ENCODE measurements around the gene EIF6. TPM values are rescaled to one million over a fixed set of nuclear protein-coding genes. Genes with fewer than 3 reads are reported as not detected.
"Not testable (repeated sequence)": the region's sequence is repeated elsewhere in the genome, so short reads cannot be mapped to it uniquely, and the experiment has no call there.

EIF6 gene
- total and polyA plus RNA-seq, 4 donors, result 61.0 to 147 (median 77.9) TPM

DNA sequence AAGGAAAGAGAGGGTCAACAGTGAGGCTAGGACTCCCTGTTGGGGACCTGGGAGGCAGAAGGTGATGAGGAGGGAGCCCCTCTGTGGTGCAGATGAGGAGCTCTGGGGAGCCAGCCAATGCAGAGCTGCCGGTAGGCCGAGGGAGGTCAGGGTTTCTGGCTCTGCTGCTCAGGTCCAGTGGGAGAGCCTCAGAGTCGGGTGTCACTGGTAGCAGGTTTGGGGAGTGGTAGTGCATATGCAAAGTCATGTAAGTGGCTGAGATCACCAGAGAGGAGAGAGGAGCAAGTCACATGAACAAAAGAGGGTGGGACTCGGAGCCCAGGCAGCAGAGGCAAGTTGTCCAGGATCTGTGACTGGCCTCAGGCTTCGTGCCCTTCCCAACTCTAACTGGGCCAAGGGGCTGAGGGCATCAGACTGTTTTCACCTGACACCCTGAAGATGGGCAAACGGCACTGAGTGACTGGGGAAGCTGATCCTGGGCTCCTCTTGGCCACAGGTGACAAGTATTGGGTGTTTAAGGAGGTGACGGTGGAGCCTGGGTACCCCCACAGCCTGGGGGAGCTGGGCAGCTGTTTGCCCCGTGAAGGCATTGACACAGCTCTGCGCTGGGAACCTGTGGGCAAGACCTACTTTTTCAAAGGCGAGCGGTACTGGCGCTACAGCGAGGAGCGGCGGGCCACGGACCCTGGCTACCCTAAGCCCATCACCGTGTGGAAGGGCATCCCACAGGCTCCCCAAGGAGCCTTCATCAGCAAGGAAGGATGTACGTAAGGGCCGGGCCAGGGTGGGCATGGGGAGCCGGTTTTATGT lies 13.3 kb downstream of the EIF6 start:
- Histone ChIP-seq H3K4me1 (ENCODE audit: control insufficient read depth in 1 of 2, insufficient read depth in 2 of 2, low read length in 2 of 2) (no peaks in the 10 kb centered on the region), H3K27me3 (ENCODE audit: control insufficient read depth in 1 of 2, insufficient read depth in 2 of 2, low read length in 1 of 2) (no peaks in the 10 kb centered on the region), H3K4me3 (ENCODE audit: low read length in 2 of 2) (no peak overlapping the region), H3K9me3 (ENCODE audit: control insufficient read depth, low read length) (no peaks in the 10 kb centered on the region), H3K36me3 (ENCODE audit: control insufficient read depth in 1 of 2, insufficient read depth in 2 of 2, low read length in 1 of 2) (peaks cover 0 to 5% of the 10 kb centered on the region in 2 donors), H3K27ac (ENCODE audit: low read depth in 1 of 2, low read length in 2 of 2) (no peak overlapping the region)
- ATAC-seq (ENCODE audit: low FRiP score) (no peak), DNase-seq (no peak)
- intact Hi-C loops (cut with DNase I), result loop anchor here in 1 of 2 donors (10.0 kb wide), 1 partner anchor 176 kb away; the partner anchor contains the start of gene TRPC4AP
- 85 to 90% methylated on average over 20 of the region's 20 CpGs for WGBS, 2 donors

DNA sequence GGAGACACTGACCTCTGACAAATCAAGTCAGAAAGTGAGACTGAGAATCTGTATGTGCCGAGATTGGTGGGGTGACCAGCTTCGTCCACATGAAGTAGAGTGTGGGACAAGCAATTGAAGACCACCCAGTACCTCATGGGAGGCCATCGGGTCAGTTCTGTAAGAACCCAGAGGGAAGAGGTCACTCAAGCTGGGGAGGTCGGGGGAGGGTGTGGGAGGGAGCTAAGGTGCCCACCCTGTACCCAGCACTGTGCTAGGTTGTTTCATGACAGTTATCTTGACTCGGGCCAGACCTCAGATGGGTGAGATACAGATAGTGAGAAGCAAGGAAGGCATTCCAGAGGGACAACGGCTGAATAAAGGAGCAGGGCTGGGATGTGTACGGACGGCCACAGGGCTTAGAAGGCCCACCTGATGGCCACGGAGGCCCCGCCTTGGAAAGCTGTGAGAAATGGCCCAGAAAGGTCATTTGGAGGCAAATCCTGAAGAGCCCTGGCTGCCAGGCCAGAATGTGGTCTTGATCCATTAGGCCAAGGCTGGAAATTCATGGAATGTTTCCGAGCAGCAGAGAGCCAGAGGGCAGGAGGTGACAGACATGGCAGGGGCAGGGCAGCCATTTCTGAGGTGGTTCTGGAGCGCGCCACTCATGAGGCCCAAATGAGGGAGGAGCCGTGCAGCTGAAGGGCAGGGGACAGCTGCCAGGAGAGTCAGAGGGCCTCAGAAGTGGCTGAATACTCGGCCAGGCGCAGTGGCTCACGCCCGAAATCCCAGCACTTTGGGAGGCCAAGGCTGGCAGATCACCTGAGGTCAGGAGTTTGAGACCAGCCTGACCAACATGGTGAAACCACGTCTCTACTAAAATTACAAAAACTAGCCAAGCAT lies 14.3 kb downstream of the EIF6 start:
- 86 to 87% methylated on average over 19 of the region's 19 CpGs for WGBS, 2 donors
- Histone ChIP-seq H3K36me3 (ENCODE audit: control insufficient read depth in 1 of 2, insufficient read depth in 2 of 2, low read length in 1 of 2) (peaks cover 0 to 5% of the 10 kb centered on the region in 2 donors), H3K4me1 (ENCODE audit: control insufficient read depth in 1 of 2, insufficient read depth in 2 of 2, low read length in 2 of 2) (no peaks in the 10 kb centered on the region), H3K27me3 (ENCODE audit: control insufficient read depth in 1 of 2, insufficient read depth in 2 of 2, low read length in 1 of 2) (no peaks in the 10 kb centered on the region), H3K27ac (ENCODE audit: low read depth in 1 of 2, low read length in 2 of 2) (no peak overlapping the region), H3K9me3 (ENCODE audit: control insufficient read depth, low read length) (no peaks in the 10 kb centered on the region), H3K4me3 (ENCODE audit: low read length in 2 of 2) (no peak overlapping the region)
- DNase-seq (no peak), ATAC-seq (ENCODE audit: low FRiP score) (no peak)
- intact Hi-C loops (cut with DNase I), result loop anchor here in 1 of 2 donors (10.0 kb wide), 1 partner anchor 175 kb away; the partner anchor contains the start of gene TRPC4AP

DNA sequence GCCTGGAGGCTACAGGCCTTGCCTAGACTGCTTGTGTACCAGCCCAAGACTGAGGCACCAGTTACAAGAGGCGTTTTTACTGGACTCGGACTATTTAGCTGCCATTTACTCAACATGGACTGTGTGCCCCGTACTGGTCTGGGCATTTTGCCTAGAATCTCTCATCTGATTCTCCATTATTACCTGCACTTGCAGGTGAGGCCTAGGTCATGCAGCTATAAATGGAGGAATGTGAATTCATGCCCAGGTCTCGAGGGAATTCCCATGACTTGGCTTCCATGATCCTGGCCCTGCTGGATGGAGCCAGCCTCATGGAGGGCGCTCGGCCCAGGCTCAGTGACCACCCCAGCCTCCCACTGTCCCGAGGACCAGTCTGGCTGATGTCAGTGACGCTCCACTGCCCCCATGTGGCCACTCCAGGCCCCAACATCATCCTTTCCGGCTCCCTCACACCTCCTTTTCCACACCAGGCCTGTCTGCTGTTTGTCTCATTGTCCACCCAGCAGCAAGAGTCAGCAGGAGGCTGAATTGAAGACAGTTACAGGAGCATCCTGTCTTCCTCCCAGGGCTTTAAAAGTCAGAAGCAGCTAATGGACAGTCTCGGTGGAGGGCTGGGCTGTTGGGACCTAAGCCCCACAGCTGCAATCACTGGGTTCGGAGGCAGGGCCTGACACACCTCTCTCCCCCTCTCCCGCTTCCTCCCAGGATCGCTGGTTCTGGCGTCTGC lies 15.4 kb downstream of the EIF6 start:
- intact Hi-C loops (cut with DNase I), result loop anchor here in 1 of 2 donors (10.0 kb wide), 1 partner anchor 64 kb away; no protein-coding TSS in a partner anchor
- Histone ChIP-seq H3K36me3 (ENCODE audit: control insufficient read depth in 1 of 2, insufficient read depth in 2 of 2, low read length in 1 of 2) (peaks cover 0 to 5% of the 10 kb centered on the region in 2 donors), H3K27ac (ENCODE audit: low read depth in 1 of 2, low read length in 2 of 2) (no peak overlapping the region)

DNA sequence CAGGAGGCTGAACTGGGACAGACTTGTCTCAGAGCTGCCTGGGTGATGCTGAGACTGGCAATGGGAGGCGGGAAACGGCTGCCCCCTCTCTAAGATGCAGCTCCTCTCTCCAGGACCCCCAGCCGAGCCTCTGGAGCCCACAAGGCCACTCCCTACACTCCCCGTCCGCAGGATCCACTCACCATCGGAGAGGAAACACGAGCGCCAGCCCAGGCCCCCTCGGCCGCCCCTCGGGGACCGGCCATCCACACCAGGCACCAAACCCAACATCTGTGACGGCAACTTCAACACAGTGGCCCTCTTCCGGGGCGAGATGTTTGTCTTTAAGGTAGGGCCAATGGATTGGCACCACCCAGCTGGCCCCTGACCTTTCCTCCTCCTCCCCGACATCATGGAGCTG lies 17.5 kb downstream of the EIF6 start:
- ATAC-seq (ENCODE audit: low FRiP score) (no peak), DNase-seq (no peak)
- no peaks in the 10 kb centered on the region for H3K4me1 ChIP-seq (ENCODE audit: control insufficient read depth in 1 of 2, insufficient read depth in 2 of 2, low read length in 2 of 2)
- H3K4me3 ChIP-seq (ENCODE audit: low read length in 2 of 2), result no peak overlapping the region
- H3K9me3 ChIP-seq (ENCODE audit: control insufficient read depth, low read length), result no peaks in the 10 kb centered on the region
- no peak overlapping the region for H3K27ac ChIP-seq (ENCODE audit: low read depth in 1 of 2, low read length in 2 of 2)
- 87 to 90% methylated on average over 16 of the region's 16 CpGs for whole genome bisulfite sequencing, 2 donors
- H3K36me3 ChIP-seq (ENCODE audit: control insufficient read depth in 1 of 2, insufficient read depth in 2 of 2, low read length in 1 of 2), result peaks cover 0 to 5% of the 10 kb centered on the region in 2 donors
- no peaks in the 10 kb centered on the region for H3K27me3 ChIP-seq (ENCODE audit: control insufficient read depth in 1 of 2, insufficient read depth in 2 of 2, low read length in 1 of 2)
- intact Hi-C loops (cut with DNase I), result loop anchor here in 1 of 2 donors (10.0 kb wide), 1 partner anchor 62 kb away; no protein-coding TSS in a partner anchor

More for the DNA sequence above, 15.4 kb downstream of the EIF6 start:
- peak; percentile 81 for ATAC-seq (ENCODE audit: low FRiP score)
- peak in 1 of 2 donors; percentile 89 for DNase-seq
- no peaks in the 10 kb centered on the region for H3K9me3 ChIP-seq (ENCODE audit: control insufficient read depth, low read length)
- no peaks in the 10 kb centered on the region for H3K4me1 ChIP-seq (ENCODE audit: control insufficient read depth in 1 of 2, insufficient read depth in 2 of 2, low read length in 2 of 2)
- H3K4me3 ChIP-seq (ENCODE audit: low read length in 2 of 2), result no peak overlapping the region
- no peaks in the 10 kb centered on the region for H3K27me3 ChIP-seq (ENCODE audit: control insufficient read depth in 1 of 2, insufficient read depth in 2 of 2, low read length in 1 of 2)
- WGBS, 2 donors, result 43 to 44% methylated on average over 14 of the region's 14 CpGs

DNA sequence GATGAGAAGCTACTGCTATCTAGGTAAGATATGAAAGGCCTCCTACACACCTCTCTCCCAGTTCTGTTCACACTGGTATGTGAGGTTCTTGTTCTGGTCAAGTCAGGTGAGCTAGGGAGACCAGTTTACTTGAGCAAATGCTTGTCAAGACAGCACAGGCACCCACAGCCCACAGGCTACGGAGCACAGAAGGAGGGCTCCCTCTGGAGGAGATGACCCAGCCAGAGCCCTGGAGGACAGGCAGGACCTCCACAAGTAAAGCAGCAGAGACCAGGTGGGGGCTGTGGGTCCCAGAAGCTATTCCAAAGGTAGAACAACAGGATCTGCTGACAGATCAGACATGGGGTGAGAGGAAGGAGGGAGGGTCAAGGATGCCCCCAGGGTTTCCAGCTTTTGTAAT lies 19.8 kb downstream of the EIF6 start:
- H3K4me3 ChIP-seq (ENCODE audit: low read length in 2 of 2), result no peak overlapping the region
- no peak overlapping the region for H3K27ac ChIP-seq (ENCODE audit: low read depth in 1 of 2, low read length in 2 of 2)
- no peaks in the 10 kb centered on the region for H3K4me1 ChIP-seq (ENCODE audit: control insufficient read depth in 1 of 2, insufficient read depth in 2 of 2, low read length in 2 of 2)
- H3K9me3 ChIP-seq (ENCODE audit: control insufficient read depth, low read length), result no peaks in the 10 kb centered on the region
- intact Hi-C loops (cut with DNase I), result loop anchor here in 1 of 2 donors (10.0 kb wide), 1 partner anchor 60 kb away; no protein-coding TSS in a partner anchor
- H3K36me3 ChIP-seq (ENCODE audit: control insufficient read depth in 1 of 2, insufficient read depth in 2 of 2, low read length in 1 of 2), result peaks cover 0 to 5% of the 10 kb centered on the region in 2 donors
- no peak for ATAC-seq (ENCODE audit: low FRiP score)
- no peaks in the 10 kb centered on the region for H3K27me3 ChIP-seq (ENCODE audit: control insufficient read depth in 1 of 2, insufficient read depth in 2 of 2, low read length in 1 of 2)
- WGBS, 2 donors, result 25 to 41% methylated on average over 1 of the region's 1 CpG
- no peak for DNase-seq

DNA sequence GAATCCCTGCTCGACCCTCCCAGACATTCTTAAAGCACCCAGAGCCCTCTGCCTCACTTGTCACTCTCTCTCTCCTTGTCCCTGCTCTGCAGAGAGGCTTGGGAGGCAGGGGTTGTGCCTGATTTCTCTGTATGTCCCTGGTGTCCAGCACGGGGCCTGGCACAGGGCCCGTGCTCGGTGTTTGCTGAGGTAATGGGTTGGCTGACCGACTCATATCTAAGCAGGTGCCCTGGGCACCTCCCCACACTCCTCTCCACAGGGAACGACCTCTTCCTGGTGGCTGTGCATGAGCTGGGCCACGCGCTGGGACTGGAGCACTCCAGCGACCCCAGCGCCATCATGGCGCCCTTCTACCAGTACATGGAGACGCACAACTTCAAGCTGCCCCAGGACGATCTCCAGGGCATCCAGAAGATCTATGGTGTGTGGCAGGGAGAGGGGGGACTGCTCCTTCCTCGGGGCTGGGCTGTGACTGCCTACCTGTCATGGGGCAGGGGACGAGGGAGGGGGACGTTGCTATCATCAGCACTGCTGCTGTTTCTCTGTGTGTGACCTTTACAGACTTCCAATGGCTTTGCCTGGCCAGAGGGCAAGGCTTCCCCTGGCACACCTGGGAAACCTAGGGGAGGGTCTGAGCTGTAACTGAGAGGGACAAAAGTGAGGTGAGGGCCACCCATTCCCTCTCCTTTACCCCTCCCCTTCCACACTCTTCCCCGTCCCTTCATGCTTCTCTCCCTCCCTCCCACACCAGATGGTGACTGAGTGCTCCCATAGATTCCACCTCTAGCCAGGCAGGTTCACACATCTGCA lies 20.8 kb downstream of the EIF6 start:
- peaks cover 0 to 5% of the 10 kb centered on the region in 2 donors for H3K36me3 ChIP-seq (ENCODE audit: control insufficient read depth in 1 of 2, insufficient read depth in 2 of 2, low read length in 1 of 2)
- WGBS, 2 donors, result 55 to 61% methylated on average over 16 to 17 of the region's 17 CpGs
- H3K27me3 ChIP-seq (ENCODE audit: control insufficient read depth in 1 of 2, insufficient read depth in 2 of 2, low read length in 1 of 2), result no peaks in the 10 kb centered on the region
- intact Hi-C loops (cut with DNase I), result loop anchor here in 1 of 2 donors (10.0 kb wide), 1 partner anchor 59 kb away; no protein-coding TSS in a partner anchor
- no peak for DNase-seq
- no peak for ATAC-seq (ENCODE audit: low FRiP score)
- no peaks in the 10 kb centered on the region for H3K9me3 ChIP-seq (ENCODE audit: control insufficient read depth, low read length)
- peaks cover 0 to 2% of the 10 kb centered on the region in 2 donors for H3K4me1 ChIP-seq (ENCODE audit: control insufficient read depth in 1 of 2, insufficient read depth in 2 of 2, low read length in 2 of 2)
- H3K4me3 ChIP-seq (ENCODE audit: low read length in 2 of 2), result no peak overlapping the region
- peak overlapping the region; percentile 18 to 64 for H3K27ac ChIP-seq (ENCODE audit: low read depth in 1 of 2, low read length in 2 of 2)

DNA sequence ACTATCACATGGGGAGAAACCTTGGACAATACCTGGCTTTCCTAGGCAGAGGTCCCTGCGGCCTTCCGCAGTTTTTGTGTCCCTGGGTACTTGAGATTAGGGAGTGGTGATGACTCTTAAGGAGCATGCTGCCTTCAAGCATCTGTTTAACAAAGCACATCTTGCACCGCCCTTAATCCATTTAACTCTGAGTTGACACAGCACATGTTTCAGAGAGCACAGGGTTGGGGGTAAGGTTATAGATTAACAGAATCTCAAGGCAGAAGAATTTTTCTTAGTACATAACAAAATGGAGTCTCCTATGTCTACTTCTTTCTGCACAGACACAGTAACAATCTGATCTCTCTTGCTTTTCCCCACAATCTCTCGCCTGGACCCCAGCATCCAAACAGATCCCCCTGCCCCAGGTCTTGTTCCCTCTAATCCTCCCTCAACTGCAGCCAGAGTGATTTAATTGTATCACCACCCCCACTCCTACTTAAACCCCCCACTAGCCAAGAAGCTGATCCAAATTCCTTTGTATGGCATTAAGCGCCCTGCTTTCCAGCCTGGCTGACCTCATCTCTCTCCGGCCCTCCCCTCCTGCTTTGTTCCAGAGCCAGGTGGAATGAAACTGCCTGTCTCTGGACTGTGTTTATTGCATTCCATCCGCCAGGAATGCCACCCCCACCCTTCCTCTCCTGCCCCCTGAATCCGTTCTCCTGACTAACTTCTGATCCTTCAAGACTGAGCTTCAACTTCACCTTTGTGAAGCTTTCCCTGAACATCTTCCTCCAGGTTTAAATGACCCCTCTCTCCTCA lies 21.6 kb downstream of the EIF6 start:
- H3K36me3 ChIP-seq (ENCODE audit: control insufficient read depth in 1 of 2, insufficient read depth in 2 of 2, low read length in 1 of 2); H3K4me1 ChIP-seq (ENCODE audit: control insufficient read depth in 1 of 2, insufficient read depth in 2 of 2, low read length in 2 of 2); H3K27me3 ChIP-seq (ENCODE audit: control insufficient read depth in 1 of 2, insufficient read depth in 2 of 2, low read length in 1 of 2); H3K4me3 ChIP-seq (ENCODE audit: low read length in 2 of 2); DNase-seq; H3K9me3 ChIP-seq (ENCODE audit: control insufficient read depth, low read length): not testable (repeated sequence)
- intact Hi-C loops (cut with DNase I), result loop anchor here in 1 of 2 donors (10.0 kb wide), 1 partner anchor 58 kb away; no protein-coding TSS in a partner anchor
- ATAC-seq (ENCODE audit: low FRiP score), result peak; percentile 44
- peak overlapping the region; percentile 18 to 64 for H3K27ac ChIP-seq (ENCODE audit: low read depth in 1 of 2, low read length in 2 of 2)
- 8 to 11% methylated on average over 5 of the region's 8 CpGs for WGBS, 2 donors

Data from aorta (tissue), 5 donors.